ENCODE measurements around the gene PRKACB.

PRKACB gene

GRCh38 chr1:84168783-84169182 lies 24.7 kb downstream of the PRKACB start:
- peaks cover 10% of the 10 kb centered on the region; the same call in 1 of the 2 replicates for H4K20me1 ChIP-seq (ENCODE audit: insufficient read depth, low read length)
- no peak overlapping the region for H3K4me3 ChIP-seq (ENCODE audit: low read depth in 1 of 2, low read length in 2 of 2)
- no peak overlapping the region for H3K27ac ChIP-seq (ENCODE audit: low read length)
- no peak for DNase-seq
- H3K4me2 ChIP-seq (ENCODE audit: insufficient read depth, low read length), result no peak overlapping the region
- no peak for ATAC-seq (ENCODE audit: insufficient read depth, low read depth)
- peaks cover 99% of the 10 kb centered on the region for H3K79me2 ChIP-seq (ENCODE audit: insufficient read depth, low read length)
- H3K9me3 ChIP-seq (ENCODE audit: insufficient read depth, low read length, severe bottlenecking), result no peaks in the 10 kb centered on the region
- no peaks in the 10 kb centered on the region for H3K27me3 ChIP-seq (ENCODE audit: insufficient read depth, low read length, poor library complexity)
- H3K9ac ChIP-seq (ENCODE audit: low read depth, low read length), result no peak overlapping the region
- H3K4me1 ChIP-seq (ENCODE audit: insufficient read depth, low read length), result peaks cover 14% of the 10 kb centered on the region
- TF ChIP-seq CTCF (IDR thresholded peaks at IDR 0.05; ENCODE audit: borderline replicate concordance, extremely low read depth, low read length, poor library complexity, severe bottlenecking) (no peak), EZH2 (IDR thresholded peaks at IDR 0.05; ENCODE audit: borderline replicate concordance, low read depth, low read length, severe bottlenecking) (no peak)
- H3K36me3 ChIP-seq (ENCODE audit: insufficient read depth, low read length), result no peaks in the 10 kb centered on the region
- no peak overlapping the region for H2AFZ ChIP-seq (ENCODE audit: low read depth, low read length)

- ATAC-seq (ENCODE audit: insufficient read depth, low read depth), result no peak
Observed at GRCh38 chr1:84170171-84170570, 26.1 kb downstream of the PRKACB start.

GRCh38 chr1:84171481-84171880 lies 27.4 kb downstream of the PRKACB start:
- Histone ChIP-seq H3K4me3 (ENCODE audit: low read depth in 1 of 2, low read length in 2 of 2) (no peak overlapping the region), H3K4me1 (ENCODE audit: insufficient read depth, low read length) (peaks cover 4% of the 10 kb centered on the region; the same call in 1 of the 2 replicates), H3K27me3 (ENCODE audit: insufficient read depth, low read length, poor library complexity) (no peaks in the 10 kb centered on the region), H3K9me3 (ENCODE audit: insufficient read depth, low read length, severe bottlenecking) (no peaks in the 10 kb centered on the region), H3K27ac (ENCODE audit: low read length) (no peak overlapping the region), H3K36me3 (ENCODE audit: insufficient read depth, low read length) (no peaks in the 10 kb centered on the region), H2AFZ (ENCODE audit: low read depth, low read length) (no peak overlapping the region), H3K4me2 (ENCODE audit: insufficient read depth, low read length) (no peak overlapping the region), H3K79me2 (ENCODE audit: insufficient read depth, low read length) (peaks cover 96% of the 10 kb centered on the region), H4K20me1 (ENCODE audit: insufficient read depth, low read length) (peaks cover 2% of the 10 kb centered on the region; the same call in 1 of the 2 replicates), H3K9ac (ENCODE audit: low read depth, low read length) (no peak overlapping the region)
- ATAC-seq (ENCODE audit: insufficient read depth, low read depth) (no peak), DNase-seq (no peak)
- TF ChIP-seq EZH2 (IDR thresholded peaks at IDR 0.05; ENCODE audit: borderline replicate concordance, low read depth, low read length, severe bottlenecking) (no peak), CTCF (IDR thresholded peaks at IDR 0.05; ENCODE audit: borderline replicate concordance, extremely low read depth, low read length, poor library complexity, severe bottlenecking) (no peak)

More at GRCh38 chr1:84170171-84170570, 26.1 kb downstream of the PRKACB start:
- peaks cover 5% of the 10 kb centered on the region; the same call in 1 of the 2 replicates for H4K20me1 ChIP-seq (ENCODE audit: insufficient read depth, low read length)
- H3K36me3 ChIP-seq (ENCODE audit: insufficient read depth, low read length), result no peaks in the 10 kb centered on the region
- no peak overlapping the region for H3K9ac ChIP-seq (ENCODE audit: low read depth, low read length)
- H3K27ac ChIP-seq (ENCODE audit: low read length), result no peak overlapping the region
- H3K4me1 ChIP-seq (ENCODE audit: insufficient read depth, low read length), result peaks cover 9% of the 10 kb centered on the region
- no peaks in the 10 kb centered on the region for H3K27me3 ChIP-seq (ENCODE audit: insufficient read depth, low read length, poor library complexity)
- DNase-seq, result no peak
- H3K9me3 ChIP-seq (ENCODE audit: insufficient read depth, low read length, severe bottlenecking), result no peaks in the 10 kb centered on the region
- no peak overlapping the region for H2AFZ ChIP-seq (ENCODE audit: low read depth, low read length)
- H3K4me3 ChIP-seq (ENCODE audit: low read depth in 1 of 2, low read length in 2 of 2), result no peak overlapping the region
- peaks cover 97% of the 10 kb centered on the region for H3K79me2 ChIP-seq (ENCODE audit: insufficient read depth, low read length)
- TF ChIP-seq EZH2 (IDR thresholded peaks at IDR 0.05; ENCODE audit: borderline replicate concordance, low read depth, low read length, severe bottlenecking), result no peak
- no peak for TF ChIP-seq CTCF (IDR thresholded peaks at IDR 0.05; ENCODE audit: borderline replicate concordance, extremely low read depth, low read length, poor library complexity, severe bottlenecking)
- H3K4me2 ChIP-seq (ENCODE audit: insufficient read depth, low read length), result no peak overlapping the region

Measured in DND-41 (cell line).